ENCODE measurements around the gene H2BK1.

H2BK1 gene

DNA sequence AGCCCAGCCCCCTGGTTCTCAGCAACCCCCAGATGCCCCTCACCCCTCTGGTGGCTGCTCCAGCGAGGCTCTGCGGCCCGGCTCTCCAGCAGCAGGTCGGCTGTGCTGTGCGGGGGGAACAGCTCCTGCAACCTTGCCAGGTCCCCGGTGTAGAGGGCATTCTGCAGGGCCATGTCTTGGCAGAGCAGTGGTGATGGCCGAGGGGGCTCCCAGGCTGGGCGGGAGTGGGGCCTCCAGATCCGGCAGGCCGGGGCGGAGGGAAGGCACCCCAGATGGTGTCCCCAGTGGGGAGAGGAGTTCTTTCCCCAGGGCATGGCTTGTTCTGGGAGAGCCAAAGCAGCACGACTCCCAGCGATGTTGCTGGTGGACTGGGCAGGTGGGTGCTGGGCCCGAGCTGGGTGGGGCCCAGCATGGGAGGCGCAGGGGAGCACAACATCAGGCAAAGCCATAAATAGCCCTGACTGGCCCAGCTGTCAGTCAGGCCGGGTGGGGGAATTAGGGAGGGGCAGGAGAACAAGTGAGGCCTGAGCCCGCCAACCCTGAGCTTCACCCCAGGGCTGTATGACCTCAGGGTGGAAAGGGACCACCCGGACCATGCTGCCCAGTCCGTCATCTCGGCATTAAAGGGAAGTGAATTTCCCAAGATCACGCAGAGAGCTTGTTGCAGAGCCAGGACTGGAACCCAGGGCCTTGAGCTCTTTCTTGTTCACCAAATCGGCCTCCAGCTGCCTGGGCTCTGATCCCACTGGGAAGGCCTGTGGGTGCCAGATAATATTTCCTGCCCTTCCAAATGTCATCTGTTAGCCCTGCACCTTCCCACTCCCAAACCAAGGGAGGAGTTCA is 22.7 kb downstream of the H2BK1 start:
- no peak for DNase-seq (ENCODE audit: low read depth)
- TF ChIP-seq, protein P1, sequence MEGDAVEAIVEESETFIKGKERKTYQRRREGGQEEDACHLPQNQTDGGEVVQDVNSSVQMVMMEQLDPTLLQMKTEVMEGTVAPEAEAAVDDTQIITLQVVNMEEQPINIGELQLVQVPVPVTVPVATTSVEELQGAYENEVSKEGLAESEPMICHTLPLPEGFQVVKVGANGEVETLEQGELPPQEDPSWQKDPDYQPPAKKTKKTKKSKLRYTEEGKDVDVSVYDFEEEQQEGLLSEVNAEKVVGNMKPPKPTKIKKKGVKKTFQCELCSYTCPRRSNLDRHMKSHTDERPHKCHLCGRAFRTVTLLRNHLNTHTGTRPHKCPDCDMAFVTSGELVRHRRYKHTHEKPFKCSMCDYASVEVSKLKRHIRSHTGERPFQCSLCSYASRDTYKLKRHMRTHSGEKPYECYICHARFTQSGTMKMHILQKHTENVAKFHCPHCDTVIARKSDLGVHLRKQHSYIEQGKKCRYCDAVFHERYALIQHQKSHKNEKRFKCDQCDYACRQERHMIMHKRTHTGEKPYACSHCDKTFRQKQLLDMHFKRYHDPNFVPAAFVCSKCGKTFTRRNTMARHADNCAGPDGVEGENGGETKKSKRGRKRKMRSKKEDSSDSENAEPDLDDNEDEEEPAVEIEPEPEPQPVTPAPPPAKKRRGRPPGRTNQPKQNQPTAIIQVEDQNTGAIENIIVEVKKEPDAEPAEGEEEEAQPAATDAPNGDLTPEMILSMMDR (IDR thresholded peaks at IDR 0.05; ENCODE audit: low read depth, low read length, missing control alignments) = no peak
- H3K4me3 ChIP-seq (ENCODE audit: low read depth, low read length) = no peak overlapping the region

DNA sequence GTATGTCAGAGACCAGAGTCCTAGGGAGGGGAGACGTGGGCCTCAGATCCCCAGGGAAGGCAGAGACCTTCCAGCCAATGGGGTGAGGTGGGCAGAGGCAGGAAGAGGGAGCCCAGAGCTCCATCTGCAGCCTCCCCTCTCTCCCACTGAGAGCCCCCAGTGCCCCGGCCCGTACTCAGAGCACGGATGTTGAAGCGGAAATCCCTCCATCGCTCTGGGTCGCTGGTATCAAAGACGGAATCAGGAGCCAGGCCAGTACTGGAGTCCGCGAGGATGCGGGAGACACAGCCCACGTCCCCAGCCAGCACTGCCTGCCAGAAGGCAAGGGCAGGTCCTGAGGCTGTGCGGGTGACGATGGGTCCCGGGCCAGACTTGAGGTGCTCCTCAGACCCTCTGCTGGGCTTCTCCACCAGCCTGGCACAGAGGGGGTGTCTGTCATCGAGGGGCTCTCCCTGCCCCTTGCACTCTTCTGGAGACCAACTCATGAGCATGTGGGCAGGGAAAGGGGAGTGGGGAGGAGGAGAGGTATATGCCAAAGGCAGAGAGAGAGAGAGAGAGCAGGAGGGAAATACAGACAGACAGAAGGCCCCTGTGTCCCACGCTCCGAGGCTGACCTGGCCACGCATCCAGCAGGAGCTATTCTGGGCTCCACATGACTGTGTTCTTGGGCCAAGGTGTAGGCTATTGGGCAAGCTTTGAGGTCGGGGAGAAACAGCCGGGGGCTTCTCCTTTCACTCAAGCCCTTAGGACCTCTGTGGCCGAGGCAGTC is 23.5 kb downstream of the H2BK1 start, which contains the start of gene ASB10:
Gene ASB10, minus strand, starts transcription at position 611 of the 769 bp plus-strand sequence. Its CDS starts 120 bp downstream, at position 491.
- no peak within 1 kb of the TSS for H3K4me3 ChIP-seq (ENCODE audit: low read depth, low read length)
- TF ChIP-seq, protein P1 (IDR thresholded peaks at IDR 0.05; ENCODE audit: low read depth, low read length, missing control alignments) = no peak
- DNase-seq (ENCODE audit: low read depth) = no peak

DNA sequence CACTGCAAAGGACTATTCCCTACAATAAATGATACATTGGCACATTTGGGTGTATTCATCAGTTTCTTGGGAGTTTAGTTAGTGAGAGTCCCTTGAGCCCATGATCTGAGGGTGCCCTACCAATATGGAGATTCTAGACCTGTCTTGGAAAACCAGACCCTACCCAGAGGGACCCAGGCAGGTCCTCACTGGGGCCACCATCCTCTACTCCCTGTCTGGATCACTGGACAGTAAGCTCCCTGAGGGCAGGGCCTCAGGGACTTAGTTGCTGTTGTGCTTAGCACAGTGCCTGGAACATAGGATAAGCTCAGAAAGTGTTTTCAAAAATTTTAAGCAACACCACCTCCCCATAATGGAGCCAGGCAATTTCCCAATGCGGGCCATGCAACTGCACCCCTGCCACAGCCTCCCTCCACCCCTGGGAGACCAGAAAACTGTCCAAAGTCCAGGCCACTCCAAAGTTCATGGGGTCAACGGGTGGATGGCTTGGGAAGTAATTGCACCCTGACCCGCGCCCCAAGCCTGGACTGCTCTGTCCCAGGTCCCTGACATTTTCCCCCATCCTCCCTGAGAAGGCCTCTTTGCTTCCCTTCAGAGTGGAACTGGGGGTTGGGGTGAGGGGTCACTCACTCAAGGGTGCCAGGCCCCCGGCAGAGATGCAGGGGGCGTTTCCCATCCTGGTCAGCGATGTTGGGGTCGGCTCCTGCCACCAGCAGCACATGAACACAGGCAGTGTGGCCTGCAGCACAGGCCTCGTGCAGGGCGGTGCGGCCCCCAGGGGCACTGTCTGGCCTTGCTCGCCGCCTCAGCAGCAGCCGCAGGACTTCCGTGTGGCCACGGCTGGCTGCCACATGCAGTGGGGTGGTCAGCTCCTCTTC is 24.3 kb downstream of the H2BK1 start:
- DNase-seq (ENCODE audit: low read depth) = no peak
- TF ChIP-seq, protein P1 (IDR thresholded peaks at IDR 0.05; ENCODE audit: low read depth, low read length, missing control alignments) = no peak

DNA sequence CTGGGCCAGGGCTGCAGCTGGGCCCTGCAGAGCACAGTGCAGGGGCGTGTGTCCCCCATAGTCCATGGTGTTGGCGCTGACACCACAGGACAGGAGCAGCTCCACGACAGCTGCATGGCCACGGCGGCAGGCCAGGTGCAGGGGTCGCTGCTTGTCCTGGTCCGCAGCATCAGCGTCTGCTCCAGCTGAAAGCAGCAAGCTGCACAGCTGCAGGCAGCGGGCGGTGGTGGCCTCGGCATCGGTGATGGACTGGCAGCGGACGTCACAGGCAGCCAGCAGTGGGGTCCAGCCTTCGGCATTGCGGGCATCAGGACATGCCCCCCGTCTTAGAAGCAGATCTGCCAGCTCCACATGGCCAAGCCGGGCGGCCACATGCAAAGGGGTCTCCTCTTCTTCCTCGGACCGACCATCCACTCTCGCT is 29.3 kb downstream of the H2BK1 start:
- no peak for DNase-seq (ENCODE audit: low read depth)
- H3K4me3 ChIP-seq (ENCODE audit: low read depth, low read length) = no peak overlapping the region
- TF ChIP-seq, protein P1 (IDR thresholded peaks at IDR 0.05; ENCODE audit: low read depth, low read length, missing control alignments) = no peak

More for the DNA sequence above, 24.3 kb downstream of the H2BK1 start:
- H3K4me3 ChIP-seq (ENCODE audit: low read depth, low read length) = no peak overlapping the region

DNA sequence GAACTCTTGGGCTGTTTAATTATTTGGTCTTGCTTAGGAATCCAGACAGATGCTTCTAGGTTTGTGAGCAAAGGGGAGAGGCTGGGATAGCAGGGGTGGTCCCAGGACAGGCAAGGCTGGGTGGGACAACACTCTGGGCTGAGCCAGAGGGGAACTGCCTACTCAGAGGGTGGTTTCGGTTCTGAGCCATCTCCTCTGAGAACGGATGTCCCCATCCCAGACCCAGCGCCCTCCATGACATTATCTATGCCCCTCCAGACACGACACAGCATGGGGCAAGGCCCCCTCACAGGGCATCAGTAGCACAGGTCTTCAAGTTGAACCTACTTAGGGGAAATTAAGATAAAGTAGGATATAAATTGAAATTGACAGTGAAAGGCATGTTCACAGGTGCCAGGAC is 30.3 kb downstream of the H2BK1 start:
- DNase-seq (ENCODE audit: low read depth) = no peak
- TF ChIP-seq, protein P1 (IDR thresholded peaks at IDR 0.05; ENCODE audit: low read depth, low read length, missing control alignments) = no peak
- H3K4me3 ChIP-seq (ENCODE audit: low read depth, low read length) = no peak overlapping the region

DNA sequence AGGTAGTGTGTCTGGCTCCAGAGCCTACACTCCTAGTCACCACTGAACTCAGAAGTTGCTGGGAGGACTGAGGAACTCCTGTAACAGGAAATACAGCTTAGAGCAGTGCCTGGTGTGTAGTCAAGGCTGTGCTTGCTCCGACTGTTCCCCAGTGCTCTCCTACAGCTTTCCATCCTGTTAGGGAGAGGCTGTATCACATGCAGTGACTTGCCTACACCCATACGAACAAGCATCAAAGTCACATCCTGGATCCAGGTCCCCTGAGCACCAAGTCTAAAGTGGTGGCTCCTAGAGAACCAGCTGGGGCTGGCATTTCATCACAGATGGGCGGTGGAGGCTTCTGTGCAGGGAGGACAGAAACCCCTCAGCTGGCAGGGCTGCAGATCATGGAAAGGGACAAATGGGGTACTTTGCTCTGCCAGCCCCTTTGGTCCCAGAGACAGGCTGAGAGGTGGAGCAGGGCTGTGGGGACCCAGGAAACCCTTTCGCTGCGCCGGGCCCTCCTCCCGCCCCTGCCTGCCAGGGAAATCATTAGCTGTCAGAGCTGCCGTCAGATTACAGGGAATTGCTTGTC is 30.9 kb downstream of the H2BK1 start:
- H3K4me3 ChIP-seq (ENCODE audit: low read depth, low read length) = no peak overlapping the region
- TF ChIP-seq, protein P1 (IDR thresholded peaks at IDR 0.05; ENCODE audit: low read depth, low read length, missing control alignments) = no peak
- no peak for DNase-seq (ENCODE audit: low read depth)
